ENCODE measurements around the gene SUPV3L1. TPM values are rescaled to one million over a fixed set of nuclear protein-coding genes. Genes with fewer than 3 reads are reported as not detected.
A peak's percentile ranks its signal among the peaks of the same experiment; 100 is the strongest.
"Not testable (repeated sequence)": the region's sequence is repeated elsewhere in the genome, so short reads cannot be mapped to it uniquely, and the experiment has no call there.

SUPV3L1 gene
- 20.5 TPM for total RNA-seq
- long read RNA-seq, transcript SUPV3L1-201 (15 exons, 2,484 nt) = major isoform, 8 of 13 reads
- long read RNA-seq, partial matches to known transcripts = 1 of 13 reads
- long read RNA-seq, other reads (novel, unspliced or antisense) = 3 of 13 reads

DNA sequence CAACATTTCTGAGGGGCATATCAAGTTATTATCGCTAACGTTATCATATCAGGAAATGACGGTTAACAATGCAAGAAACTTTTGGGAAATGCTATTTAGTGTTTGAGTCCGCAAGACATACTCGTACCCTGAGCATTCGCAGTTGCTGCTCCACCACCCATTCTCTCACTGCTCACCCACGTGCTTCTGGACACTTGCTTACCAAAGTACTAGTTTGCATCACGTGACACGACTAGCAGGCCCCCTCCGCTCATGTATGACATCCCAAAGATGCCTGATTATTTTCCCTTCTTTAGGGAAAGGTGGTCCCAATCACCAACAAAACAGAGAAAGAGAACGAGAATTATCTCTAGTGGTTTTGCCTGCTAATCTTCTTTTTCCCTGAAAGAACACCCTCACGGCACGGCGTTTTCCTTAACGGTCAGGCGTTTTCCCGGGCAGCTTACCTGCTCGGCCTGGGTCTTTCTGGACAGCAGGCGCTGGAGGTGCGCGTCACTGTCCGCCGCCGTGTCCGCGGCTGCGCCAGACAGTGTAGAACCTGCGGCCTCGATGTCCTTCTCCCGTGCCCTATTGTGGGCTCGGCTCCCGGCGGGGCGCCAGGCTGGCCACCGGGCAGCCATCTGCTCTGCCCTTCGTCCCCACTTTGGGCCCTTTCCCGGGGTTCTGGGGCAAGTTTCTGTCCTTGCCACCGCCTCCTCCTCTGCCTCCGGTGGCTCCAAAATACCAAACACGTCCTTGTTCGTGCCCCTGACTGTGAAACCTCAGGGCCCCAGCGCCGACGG is at the start of gene SUPV3L1:
TSS of gene SUPV3L1 (plus strand) at position 492 of the 782 bp plus-strand sequence. CDS start at position 550, 58 bp downstream.
- Histone ChIP-seq H3K4me3 (peak within 1 kb of the TSS; percentile 100), H3K36me3 (peaks cover 20% of the 10 kb centered on the region), H3K27me3 (ENCODE audit: low read depth) (no peaks in the 10 kb centered on the region), H3K27ac (peak within 1 kb of the TSS; percentile 96), H3K4me1 (peaks cover 30% of the 10 kb centered on the region), H3K9me3 (no peaks in the 10 kb centered on the region)
- TF ChIP-seq, protein P1, sequence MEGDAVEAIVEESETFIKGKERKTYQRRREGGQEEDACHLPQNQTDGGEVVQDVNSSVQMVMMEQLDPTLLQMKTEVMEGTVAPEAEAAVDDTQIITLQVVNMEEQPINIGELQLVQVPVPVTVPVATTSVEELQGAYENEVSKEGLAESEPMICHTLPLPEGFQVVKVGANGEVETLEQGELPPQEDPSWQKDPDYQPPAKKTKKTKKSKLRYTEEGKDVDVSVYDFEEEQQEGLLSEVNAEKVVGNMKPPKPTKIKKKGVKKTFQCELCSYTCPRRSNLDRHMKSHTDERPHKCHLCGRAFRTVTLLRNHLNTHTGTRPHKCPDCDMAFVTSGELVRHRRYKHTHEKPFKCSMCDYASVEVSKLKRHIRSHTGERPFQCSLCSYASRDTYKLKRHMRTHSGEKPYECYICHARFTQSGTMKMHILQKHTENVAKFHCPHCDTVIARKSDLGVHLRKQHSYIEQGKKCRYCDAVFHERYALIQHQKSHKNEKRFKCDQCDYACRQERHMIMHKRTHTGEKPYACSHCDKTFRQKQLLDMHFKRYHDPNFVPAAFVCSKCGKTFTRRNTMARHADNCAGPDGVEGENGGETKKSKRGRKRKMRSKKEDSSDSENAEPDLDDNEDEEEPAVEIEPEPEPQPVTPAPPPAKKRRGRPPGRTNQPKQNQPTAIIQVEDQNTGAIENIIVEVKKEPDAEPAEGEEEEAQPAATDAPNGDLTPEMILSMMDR (IDR thresholded peaks at IDR 0.05) = no peak
- peak; percentile 98 to 99 for ATAC-seq
- peak; percentile 96 for DNase-seq
- intact Hi-C loops (cut with DNase I) = no loop called here

DNA sequence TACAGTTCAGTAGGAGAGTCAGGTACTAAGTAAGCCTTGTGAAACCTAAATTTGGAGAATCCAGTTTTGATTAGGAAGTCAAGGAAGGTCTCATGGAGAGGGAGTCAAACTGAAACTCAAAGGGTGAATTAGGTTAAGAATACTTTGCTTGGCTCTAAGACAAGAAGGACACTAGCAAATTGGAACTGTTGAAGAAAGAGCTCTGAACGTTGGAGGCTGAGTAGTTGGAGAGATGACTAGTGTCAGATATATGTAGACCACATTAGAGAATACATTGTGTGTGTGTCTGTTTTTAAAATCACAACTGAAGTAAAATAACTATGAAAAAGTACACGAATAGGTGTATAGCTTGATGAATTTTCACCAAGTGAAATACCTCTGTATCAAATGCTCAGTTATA is 49.8 kb upstream of the SUPV3L1 start:
- no peak overlapping the region for H3K27ac ChIP-seq
- peaks cover 28% of the 10 kb centered on the region for H3K4me1 ChIP-seq
- no peaks in the 10 kb centered on the region for H3K27me3 ChIP-seq (ENCODE audit: low read depth)
- no peak for ATAC-seq
- intact Hi-C loops (cut with DNase I) = no loop called here
- no peaks in the 10 kb centered on the region for H3K9me3 ChIP-seq
- DNase-seq = no peak
- TF ChIP-seq, protein P1 (IDR thresholded peaks at IDR 0.05) = no peak
- peaks cover 25% of the 10 kb centered on the region for H3K36me3 ChIP-seq
- H3K4me3 ChIP-seq = no peak overlapping the region

DNA sequence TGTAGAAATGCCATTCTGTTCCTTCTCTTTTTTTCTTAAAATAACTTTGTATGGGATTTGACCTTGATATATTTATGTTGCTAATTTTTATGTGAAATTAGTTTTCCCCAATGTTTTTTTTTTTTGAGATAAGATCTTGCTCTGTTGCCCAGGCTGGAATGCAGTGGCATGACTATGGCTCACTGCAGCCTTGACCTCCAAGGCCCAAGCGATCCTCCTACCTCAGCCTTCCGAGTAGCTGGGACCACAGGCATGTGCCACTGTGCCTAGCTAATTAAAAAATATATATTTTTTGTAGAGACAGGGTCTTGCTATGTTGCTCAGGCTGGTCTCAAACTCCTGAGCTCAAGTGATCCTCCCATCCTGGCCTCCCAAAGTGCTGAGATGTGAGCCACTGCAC is 40.1 kb upstream of the SUPV3L1 start:
- Histone ChIP-seq H3K9me3 (no peaks in the 10 kb centered on the region), H3K4me1 (no peaks in the 10 kb centered on the region), H3K36me3 (peaks cover 30% of the 10 kb centered on the region), H3K27me3 (ENCODE audit: low read depth) (no peaks in the 10 kb centered on the region), H3K27ac (no peak overlapping the region), H3K4me3 (no peak overlapping the region)
- no peak for ATAC-seq
- intact Hi-C loops (cut with DNase I) = no loop called here
- no peak for DNase-seq
- TF ChIP-seq, protein P1 (IDR thresholded peaks at IDR 0.05) = no peak

DNA sequence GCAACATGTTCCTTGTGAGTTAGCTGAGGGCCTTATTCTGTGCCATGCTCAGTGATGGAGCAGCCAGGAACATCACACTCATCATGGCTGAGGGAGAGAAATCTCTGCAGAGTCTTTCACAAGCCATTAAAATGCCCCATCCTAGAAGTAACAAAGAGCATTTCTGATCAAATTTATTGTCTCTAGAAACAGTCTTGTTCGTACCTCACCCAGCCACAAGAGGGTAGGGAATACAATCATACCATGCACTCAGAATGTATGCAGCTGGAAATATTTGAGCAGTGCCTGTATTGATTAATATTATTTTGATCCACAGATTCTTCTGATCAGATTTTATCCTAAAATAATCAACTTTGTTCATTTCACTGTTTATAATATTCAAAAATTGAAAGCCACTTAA is 38.7 kb upstream of the SUPV3L1 start:
- ATAC-seq (no peak), DNase-seq (no peak)
- Histone ChIP-seq H3K9me3 (no peaks in the 10 kb centered on the region), H3K27me3 (ENCODE audit: low read depth) (no peaks in the 10 kb centered on the region), H3K4me1 (no peaks in the 10 kb centered on the region), H3K4me3 (no peak overlapping the region), H3K27ac (no peak overlapping the region), H3K36me3 (peaks cover 18% of the 10 kb centered on the region)
- TF ChIP-seq, protein P1 (IDR thresholded peaks at IDR 0.05) = no peak
- intact Hi-C loops (cut with DNase I) = no loop called here

DNA sequence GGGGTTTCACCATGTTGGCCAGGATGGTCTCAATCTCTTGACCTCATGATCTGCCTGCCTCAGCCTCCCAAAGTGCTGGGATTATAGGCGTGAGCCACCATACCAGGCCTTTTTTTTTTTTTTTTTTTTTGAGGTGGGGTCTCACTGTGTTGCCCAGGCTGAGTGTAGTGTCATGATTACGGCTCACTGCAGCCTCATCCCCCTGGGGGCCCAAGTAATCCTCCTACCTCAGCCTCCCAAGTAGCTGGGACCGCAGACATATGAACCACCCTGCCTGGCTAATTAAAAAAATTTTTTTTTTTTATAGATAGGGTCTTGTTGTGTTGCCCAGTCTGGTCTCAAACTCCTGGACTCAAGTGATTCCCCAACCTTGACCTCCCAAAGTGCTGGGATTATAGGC is 38.0 kb upstream of the SUPV3L1 start:
- intact Hi-C loops (cut with DNase I); H3K4me1 ChIP-seq; DNase-seq; H3K9me3 ChIP-seq; H3K27me3 ChIP-seq (ENCODE audit: low read depth); H3K27ac ChIP-seq; ATAC-seq; H3K4me3 ChIP-seq: not testable (repeated sequence)
- H3K36me3 ChIP-seq = peaks cover 11% of the 10 kb centered on the region

DNA sequence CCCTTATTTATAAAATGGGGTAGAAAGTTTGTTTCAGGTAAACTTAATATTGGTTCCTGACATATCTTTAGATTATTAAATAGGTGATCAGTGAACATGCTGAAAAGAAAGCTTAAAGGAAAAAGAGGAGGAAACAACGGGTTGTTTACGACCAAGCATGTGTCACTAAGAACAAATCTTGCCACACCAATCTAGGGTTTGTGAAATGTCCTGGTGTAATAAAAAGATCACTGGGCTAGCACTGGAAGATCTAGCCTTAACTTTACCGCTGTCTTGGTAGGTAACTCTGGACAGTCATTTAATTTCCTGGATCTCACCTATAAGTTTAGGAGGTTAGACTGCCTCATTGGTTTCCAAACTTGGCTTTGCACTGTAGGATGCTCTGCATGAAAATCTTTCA is 37.1 kb upstream of the SUPV3L1 start:
- Histone ChIP-seq H3K36me3 (peaks cover 2% of the 10 kb centered on the region), H3K27ac (no peak overlapping the region), H3K27me3 (ENCODE audit: low read depth) (no peaks in the 10 kb centered on the region), H3K4me1 (peaks cover 11% of the 10 kb centered on the region), H3K9me3 (no peaks in the 10 kb centered on the region), H3K4me3 (no peak overlapping the region)
- DNase-seq (no peak), ATAC-seq (no peak)
- TF ChIP-seq, protein P1 (IDR thresholded peaks at IDR 0.05) = no peak
- intact Hi-C loops (cut with DNase I) = no loop called here

All from lower lobe of right lung (tissue), 2 donors.